ENCODE data around the gene NRAP. TPM values are rescaled to one million over a fixed set of nuclear protein-coding genes. Genes with fewer than 3 reads are reported as not detected.
A peak's percentile ranks its signal among the peaks of the same experiment; 100 is the strongest.

Gene NRAP
- polyA plus RNA-seq, 3 donors, result not detected

DNA sequence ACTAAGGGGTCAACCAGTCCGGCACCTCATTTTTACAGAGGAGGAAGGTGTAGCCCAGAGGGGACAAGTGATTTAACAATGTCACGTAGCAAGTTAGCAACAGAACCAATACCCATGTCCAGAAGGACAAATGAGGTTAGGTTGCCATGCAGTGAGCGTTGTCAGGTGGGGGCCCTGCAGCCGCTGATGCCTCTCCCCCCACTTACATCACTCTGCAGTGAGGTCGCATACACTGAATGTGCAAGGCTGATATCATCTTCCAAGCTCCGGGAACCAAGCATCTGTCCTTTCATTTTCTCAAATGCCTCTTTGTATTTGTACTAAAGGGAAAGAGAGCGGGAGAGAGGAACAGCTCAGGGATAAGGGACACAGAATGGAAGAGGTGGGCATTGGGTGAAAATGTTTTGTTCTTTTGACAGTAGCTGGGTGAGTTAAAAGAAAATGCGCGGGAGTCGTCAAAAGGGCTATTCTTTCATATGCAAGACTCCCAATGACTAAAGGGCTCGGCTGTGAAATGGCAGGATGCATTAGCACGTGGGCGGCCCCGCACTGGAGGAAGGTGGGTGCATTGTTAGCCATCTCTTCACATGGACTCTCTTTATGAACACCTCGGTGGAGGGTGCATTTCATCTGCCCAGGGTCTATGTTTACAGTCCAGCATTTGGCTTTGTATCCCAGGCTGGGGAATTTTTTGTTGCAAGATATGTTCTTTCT lies 49.7 kb downstream of the NRAP start:
- no peak overlapping the region for H3K27ac Mint-ChIP-seq
- 65% methylated on average over 9 of the region's 15 CpGs for WGBS (ENCODE audit: insufficient coverage)
- no peaks in the 10 kb centered on the region for H3K9me3 Mint-ChIP-seq
- Histone ChIP-seq H3K9ac (ENCODE audit: insufficient read depth, low read length, poor library complexity, severe bottlenecking) (no peak overlapping the region), H2AFZ (ENCODE audit: insufficient read depth, low read depth, low read length, poor library complexity, severe bottlenecking) (no peak overlapping the region), H3K4me1 (ENCODE audit: control insufficient read depth in 1 of 2, insufficient read depth in 2 of 2, low read length in 2 of 2) (no peaks in the 10 kb centered on the region), H3K9me3 (replicated peaks in 1 of 2; ENCODE audit: control insufficient read depth in 1 of 2, insufficient read depth in 1 of 2, low read length in 2 of 2) (no peaks in the 10 kb centered on the region), H3K27me3 (ENCODE audit: control insufficient read depth in 2 of 2, insufficient read depth in 2 of 2, low read length in 2 of 2) (peaks cover 12 to 14% of the 10 kb centered on the region in 2 donors), H3K36me3 (replicated peaks in 1 of 2; ENCODE audit: control insufficient read depth in 1 of 2, insufficient read depth in 2 of 2, low read length in 2 of 2) (no peaks in the 10 kb centered on the region), H3K79me2 (ENCODE audit: insufficient read depth, low read length) (no peaks in the 10 kb centered on the region), H3K4me2 (replicated peaks; ENCODE audit: extremely low read depth, low read length, poor library complexity, severe bottlenecking) (no peak overlapping the region), H3K4me3 (replicated peaks in 1 of 3; ENCODE audit: low read depth in 2 of 3, low read length in 3 of 3) (no peak overlapping the region), H4K20me1 (ENCODE audit: insufficient read depth, low read length) (no peaks in the 10 kb centered on the region), H3K27ac (ENCODE audit: low read depth in 1 of 2, low read length in 2 of 2) (no peak overlapping the region)
- intact Hi-C loops (cut with micrococcal nuclease), result no loop called here
- TF ChIP-seq, protein P1, sequence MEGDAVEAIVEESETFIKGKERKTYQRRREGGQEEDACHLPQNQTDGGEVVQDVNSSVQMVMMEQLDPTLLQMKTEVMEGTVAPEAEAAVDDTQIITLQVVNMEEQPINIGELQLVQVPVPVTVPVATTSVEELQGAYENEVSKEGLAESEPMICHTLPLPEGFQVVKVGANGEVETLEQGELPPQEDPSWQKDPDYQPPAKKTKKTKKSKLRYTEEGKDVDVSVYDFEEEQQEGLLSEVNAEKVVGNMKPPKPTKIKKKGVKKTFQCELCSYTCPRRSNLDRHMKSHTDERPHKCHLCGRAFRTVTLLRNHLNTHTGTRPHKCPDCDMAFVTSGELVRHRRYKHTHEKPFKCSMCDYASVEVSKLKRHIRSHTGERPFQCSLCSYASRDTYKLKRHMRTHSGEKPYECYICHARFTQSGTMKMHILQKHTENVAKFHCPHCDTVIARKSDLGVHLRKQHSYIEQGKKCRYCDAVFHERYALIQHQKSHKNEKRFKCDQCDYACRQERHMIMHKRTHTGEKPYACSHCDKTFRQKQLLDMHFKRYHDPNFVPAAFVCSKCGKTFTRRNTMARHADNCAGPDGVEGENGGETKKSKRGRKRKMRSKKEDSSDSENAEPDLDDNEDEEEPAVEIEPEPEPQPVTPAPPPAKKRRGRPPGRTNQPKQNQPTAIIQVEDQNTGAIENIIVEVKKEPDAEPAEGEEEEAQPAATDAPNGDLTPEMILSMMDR (IDR thresholded peaks at IDR 0.05), result no peak
- no peak for DNase-seq
- no peak overlapping the region for H3K4me3 Mint-ChIP-seq
- no peaks in the 10 kb centered on the region for H3K4me1 Mint-ChIP-seq
- H3K36me3 Mint-ChIP-seq, result no peaks in the 10 kb centered on the region
- H3K27me3 Mint-ChIP-seq (ENCODE audit: low read depth in 3 of 3), result peaks cover 26 to 32% (median 30%) of the 10 kb centered on the region in 3 donors

DNA sequence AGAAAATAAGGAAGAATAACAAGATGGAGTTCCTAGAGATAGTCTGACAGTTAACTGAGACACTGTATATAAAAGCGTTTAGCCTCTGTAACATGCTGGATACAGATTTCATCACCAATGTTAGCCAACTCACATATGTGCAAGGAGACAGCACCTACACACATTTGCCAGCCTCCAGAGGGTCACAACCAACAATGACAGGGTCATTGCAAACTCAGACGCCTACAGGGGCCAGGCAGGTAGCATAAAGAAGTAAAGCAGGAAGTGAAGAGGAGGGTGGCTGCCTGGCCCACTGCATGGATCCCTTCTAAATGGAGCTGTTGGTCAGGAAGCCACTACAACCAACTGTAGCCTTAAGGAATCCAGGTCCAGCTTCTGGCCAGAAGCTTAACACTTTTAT lies 50.4 kb downstream of the NRAP start:
- Histone ChIP-seq H3K36me3 (replicated peaks in 1 of 2; ENCODE audit: control insufficient read depth in 1 of 2, insufficient read depth in 2 of 2, low read length in 2 of 2) (no peaks in the 10 kb centered on the region), H4K20me1 (ENCODE audit: insufficient read depth, low read length) (no peaks in the 10 kb centered on the region), H3K27ac (ENCODE audit: low read depth in 1 of 2, low read length in 2 of 2) (no peak overlapping the region), H3K4me3 (replicated peaks in 1 of 3; ENCODE audit: low read depth in 2 of 3, low read length in 3 of 3) (no peak overlapping the region), H3K4me1 (ENCODE audit: control insufficient read depth in 1 of 2, insufficient read depth in 2 of 2, low read length in 2 of 2) (no peaks in the 10 kb centered on the region), H3K9ac (ENCODE audit: insufficient read depth, low read length, poor library complexity, severe bottlenecking) (no peak overlapping the region), H3K9me3 (replicated peaks in 1 of 2; ENCODE audit: control insufficient read depth in 1 of 2, insufficient read depth in 1 of 2, low read length in 2 of 2) (no peaks in the 10 kb centered on the region), H3K27me3 (ENCODE audit: control insufficient read depth in 2 of 2, insufficient read depth in 2 of 2, low read length in 2 of 2) (peaks cover 12 to 14% of the 10 kb centered on the region in 2 donors), H3K79me2 (ENCODE audit: insufficient read depth, low read length) (no peaks in the 10 kb centered on the region), H2AFZ (ENCODE audit: insufficient read depth, low read depth, low read length, poor library complexity, severe bottlenecking) (no peak overlapping the region), H3K4me2 (replicated peaks; ENCODE audit: extremely low read depth, low read length, poor library complexity, severe bottlenecking) (no peak overlapping the region)
- Mint-ChIP-seq H3K27me3 (ENCODE audit: low read depth in 3 of 3) (peaks cover 24 to 30% (median 26%) of the 10 kb centered on the region in 3 donors), H3K27ac (no peak overlapping the region), H3K4me3 (peak overlapping the region in 1 of 2 donors; percentile 37), H3K9me3 (no peaks in the 10 kb centered on the region), H3K4me1 (no peaks in the 10 kb centered on the region), H3K36me3 (no peaks in the 10 kb centered on the region)
- DNase-seq, result no peak
- WGBS (ENCODE audit: insufficient coverage), result no CpG with 5 or more reads among the region's 2 CpGs
- intact Hi-C loops (cut with micrococcal nuclease), result no loop called here
- TF ChIP-seq, protein P1 (IDR thresholded peaks at IDR 0.05), result no peak
